H1 (cell line): Measurements from ENCODE around the gene ABCA2. TPM values are rescaled to one million over a fixed set of nuclear protein-coding genes. Genes with fewer than 3 reads are reported as not detected.

Experiments
- ATF2 ChIP-seq: IDR thresholded peaks from 2 replicates; pipeline ENCODE4 v1.6.1; 2012; ENCODE audit warnings: low read length, inconsistent platforms
- CEBPB ChIP-seq: IDR thresholded peaks from 2 replicates; pipeline ENCODE4 v1.6.1; 2012; ENCODE audit warnings: low read depth, low read length
- POLR2AphosphoS5 ChIP-seq: IDR thresholded peaks from 2 replicates; pipeline ENCODE4 v1.6.1; 2011; ENCODE audit warnings: low read depth, low read length
- polyA plus RNA-seq, 7 experiments: library from polyadenylated mRNA; depleted of rRNA in 3 of 7; stranded (reverse) in 5 of 7; unstranded in 2 of 7; fragments of >200 nt in 5 of 7; fragments of 200-250 nt in 2 of 7; gene quantifications; 1 replicate in 5 of 7; 2 replicates in 1 of 7; 4 replicates in 1 of 7; pipeline versions ENCODE4 v1.2.1 to v1.2.3, GENCODE V29; 2011 to 2013; ENCODE audit warnings: missing spikeins in 2 of 7, mixed read lengths in 2 of 7
- total RNA-seq: library from RNA; stranded (reverse); fragmentation: NEBNext Ultra II Directional; extraction: Animal tissue kit (Norgen Biotek cat#: 25700); gene quantifications from 2 replicates; pipeline ENCODE4 v1.2.1, GENCODE V29; 2021
- TF ChIP-seq, protein P1 (sequence below): IDR thresholded peaks from 2 replicates; pipeline ENCODE4 v1.6.1; 2012; ENCODE audit warnings: inconsistent platforms

Gene ABCA2
- total and polyA plus RNA-seq, 2 of the 8 experiments (the other 6 are each of a cell fraction or from before 2014, with no cell fraction given) = 12.5 to 14.3 TPM

- no peak for TF ChIP-seq ATF2
- no peak for TF ChIP-seq CEBPB
- no peak for TF ChIP-seq POLR2AphosphoS5
- TF ChIP-seq, protein P1, sequence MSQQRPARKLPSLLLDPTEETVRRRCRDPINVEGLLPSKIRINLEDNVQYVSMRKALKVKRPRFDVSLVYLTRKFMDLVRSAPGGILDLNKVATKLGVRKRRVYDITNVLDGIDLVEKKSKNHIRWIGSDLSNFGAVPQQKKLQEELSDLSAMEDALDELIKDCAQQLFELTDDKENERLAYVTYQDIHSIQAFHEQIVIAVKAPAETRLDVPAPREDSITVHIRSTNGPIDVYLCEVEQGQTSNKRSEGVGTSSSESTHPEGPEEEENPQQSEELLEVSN = no peak
Measured at GRCh38 chr9:137037483-137037882, 9.4 kb upstream of the ABCA2 start (continued).
